WI38 (cell line): ENCODE data around the gene FPGT.
"Not testable (repeated sequence)": the region's sequence is repeated elsewhere in the genome, so short reads cannot be mapped to it uniquely, and the experiment has no call there.

ENCODE experiments used
- H3K4me3 ChIP-seq: 2 replicates; pipeline ENCODE4 v1.5.1; 2011; ENCODE audit warnings: low read depth, mild to moderate bottlenecking, control low read depth, low read length
- TF ChIP-seq, protein P1 (sequence below): IDR thresholded peaks from 2 replicates; pipeline ENCODE4 v1.5.1; 2012; ENCODE audit warnings: low read depth, mild to moderate bottlenecking, control low read depth, low read length

Gene FPGT

GRCh38 chr1:74235153-74235552 is 37.1 kb downstream of the FPGT start, which contains the start of gene TNNI3K:
Gene TNNI3K, plus strand, starts transcription at chr1:74235387. Its CDS starts 65 bp downstream, at chr1:74235452.
- H3K4me3 ChIP-seq = no peak within 1 kb of the TSS
- TF ChIP-seq, protein P1, sequence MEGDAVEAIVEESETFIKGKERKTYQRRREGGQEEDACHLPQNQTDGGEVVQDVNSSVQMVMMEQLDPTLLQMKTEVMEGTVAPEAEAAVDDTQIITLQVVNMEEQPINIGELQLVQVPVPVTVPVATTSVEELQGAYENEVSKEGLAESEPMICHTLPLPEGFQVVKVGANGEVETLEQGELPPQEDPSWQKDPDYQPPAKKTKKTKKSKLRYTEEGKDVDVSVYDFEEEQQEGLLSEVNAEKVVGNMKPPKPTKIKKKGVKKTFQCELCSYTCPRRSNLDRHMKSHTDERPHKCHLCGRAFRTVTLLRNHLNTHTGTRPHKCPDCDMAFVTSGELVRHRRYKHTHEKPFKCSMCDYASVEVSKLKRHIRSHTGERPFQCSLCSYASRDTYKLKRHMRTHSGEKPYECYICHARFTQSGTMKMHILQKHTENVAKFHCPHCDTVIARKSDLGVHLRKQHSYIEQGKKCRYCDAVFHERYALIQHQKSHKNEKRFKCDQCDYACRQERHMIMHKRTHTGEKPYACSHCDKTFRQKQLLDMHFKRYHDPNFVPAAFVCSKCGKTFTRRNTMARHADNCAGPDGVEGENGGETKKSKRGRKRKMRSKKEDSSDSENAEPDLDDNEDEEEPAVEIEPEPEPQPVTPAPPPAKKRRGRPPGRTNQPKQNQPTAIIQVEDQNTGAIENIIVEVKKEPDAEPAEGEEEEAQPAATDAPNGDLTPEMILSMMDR = no peak

DNA sequence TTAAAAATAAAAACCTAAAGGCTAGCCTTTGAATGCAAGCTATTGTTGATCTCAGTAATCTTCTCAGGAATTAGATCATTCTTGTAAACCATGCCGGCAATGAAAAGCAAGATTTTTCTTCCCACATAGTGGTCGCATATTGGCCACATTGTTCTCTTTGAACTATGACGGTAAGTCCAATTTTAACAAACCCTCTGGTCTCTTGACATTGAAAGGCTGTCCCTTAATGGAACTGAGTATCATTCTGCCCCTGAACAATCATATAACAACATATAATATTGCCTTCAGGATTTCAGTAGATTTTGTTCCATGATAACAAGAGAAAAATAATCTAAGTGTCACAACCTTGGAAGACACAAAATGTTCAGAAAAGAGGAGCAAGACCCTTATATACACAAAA is 38.4 kb downstream of the FPGT start:
- TF ChIP-seq, protein P1 = no peak
- no peak overlapping the region for H3K4me3 ChIP-seq

GRCh38 chr1:74237035-74237434 is 39.0 kb downstream of the FPGT start:
- TF ChIP-seq, protein P1 = no peak
- no peak overlapping the region for H3K4me3 ChIP-seq

GRCh38 chr1:74237787-74238186 is 39.7 kb downstream of the FPGT start:
- TF ChIP-seq, protein P1 = no peak
- H3K4me3 ChIP-seq = no peak overlapping the region

DNA sequence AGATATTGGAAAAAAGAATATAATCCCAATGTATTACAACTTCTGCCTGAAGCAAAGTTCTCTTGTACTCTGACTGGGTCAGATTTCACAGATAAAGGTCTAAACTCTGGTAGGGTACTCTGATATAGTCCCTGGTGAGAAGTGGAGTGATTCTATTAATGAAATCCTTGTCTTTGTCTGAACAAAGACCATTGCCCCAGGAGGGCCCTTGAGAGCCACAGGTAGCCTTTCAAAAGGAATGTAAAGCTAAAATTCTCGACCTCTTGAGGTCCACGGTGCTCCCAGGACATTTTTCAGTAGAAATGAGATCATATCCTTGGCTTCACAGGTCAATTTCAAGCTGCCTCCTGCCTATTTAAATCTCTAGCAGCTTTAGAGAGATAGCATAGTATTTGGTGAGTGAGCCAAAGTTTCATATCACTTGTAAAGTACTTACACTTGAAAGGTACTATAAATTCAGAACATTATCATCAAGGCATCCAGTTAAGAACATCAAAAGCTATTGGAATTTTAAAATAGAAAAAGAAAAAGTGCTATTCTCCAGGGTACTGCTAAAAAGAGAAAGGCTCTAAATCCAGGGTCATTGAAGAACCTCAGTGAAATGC is 47.2 kb downstream of the FPGT start:
- TF ChIP-seq, protein P1 = no peak
- H3K4me3 ChIP-seq = no peak overlapping the region

GRCh38 chr1:74246315-74246714 is 48.3 kb downstream of the FPGT start:
- TF ChIP-seq, protein P1 = no peak
- no peak overlapping the region for H3K4me3 ChIP-seq

DNA sequence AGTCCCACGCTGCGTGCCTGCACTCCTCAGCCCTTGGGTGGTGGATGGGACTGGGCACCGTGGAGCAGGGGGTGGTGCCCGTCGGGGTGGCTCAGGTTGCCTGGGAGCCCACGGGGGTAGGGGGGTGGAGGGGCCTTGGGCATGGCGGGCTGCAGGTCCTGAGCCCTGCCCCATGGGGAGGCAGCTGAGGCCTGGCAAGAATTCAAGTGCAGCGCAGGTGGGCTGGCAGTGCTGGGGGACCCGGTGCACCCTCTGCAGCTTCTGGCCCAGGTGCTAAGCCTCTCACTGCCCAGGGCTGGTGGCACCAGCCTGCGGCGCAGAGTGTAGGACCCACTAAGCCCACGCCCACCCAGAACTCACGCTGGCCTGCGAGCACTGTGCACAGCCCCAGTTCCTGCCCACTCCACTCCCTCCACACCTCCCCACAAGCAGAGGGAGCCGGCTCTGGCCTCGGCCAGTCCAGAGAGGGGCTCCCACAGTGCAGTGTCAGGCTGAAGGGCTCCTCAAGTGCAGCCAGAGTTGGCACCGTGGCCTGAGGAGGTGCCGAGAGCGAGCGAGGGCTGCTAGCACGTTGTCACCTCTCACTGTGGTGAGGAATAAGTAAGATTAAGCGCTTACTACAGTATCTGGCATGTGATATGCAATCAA is 50.0 kb downstream of the FPGT start:
- H3K4me3 ChIP-seq = no peak overlapping the region
- TF ChIP-seq, protein P1 = no peak

GRCh38 chr1:74253243-74253824 is 55.3 kb downstream of the FPGT start:
- H3K4me3 ChIP-seq = not testable (repeated sequence)
